ENCODE results near the gene RAB11FIP4.

- peak in 1 of 2 experiments; percentile 80; a peak in 2 of 4 replicates for TF ChIP-seq REST (IDR thresholded peaks at IDR 0.05; ENCODE audit: insufficient read depth in 1 of 2, low read depth in 2 of 2, low read length in 2 of 2)
- no peak for TF ChIP-seq POLR2AphosphoS5 (IDR thresholded peaks at IDR 0.05; ENCODE audit: low read depth, low read length)
- no peak for TF ChIP-seq FOXP2 (optimal IDR thresholded peaks at IDR 0.05; ENCODE audit: borderline replicate concordance, extremely low read depth, extremely low read length, insufficient read depth)
- TF ChIP-seq SIN3A (IDR thresholded peaks at IDR 0.05; ENCODE audit: borderline replicate concordance, insufficient read depth, low read length) = no peak
- TF ChIP-seq TAF1 (IDR thresholded peaks at IDR 0.05; ENCODE audit: borderline replicate concordance, insufficient read depth, low read length) = no peak
These were observed 1.6 kb downstream of the RAB11FIP4 start for GRCh38 chr17:31392856-31393748.

Measured in PFSK-1 (cell line).